BE2C (cell line): ENCODE results near the gene PC.

Source experiments
- DNase-seq: peaks from one replicate; pipeline ENCODE4 v3.0.0-alpha.2; 2020
- H3K27me3 ChIP-seq: fragments of 250-450 bp; sonication (Bioruptor Pico); 2 replicates; pipeline ENCODE4 v1.5.1; 2020; ENCODE audit warnings: mild to moderate bottlenecking
- H3K36me3 ChIP-seq: fragments of 250-450 bp; sonication (Bioruptor Pico); 2 replicates; pipeline ENCODE4 v1.5.1; 2020; ENCODE audit warnings: mild to moderate bottlenecking
- H3K4me1 ChIP-seq: fragments of 250-450 bp; sonication (Bioruptor Pico); 2 replicates; pipeline ENCODE4 v1.5.1; 2020
- H3K4me3 ChIP-seq: 2 replicates; pipeline ENCODE4 v1.5.1; 2011; ENCODE audit warnings: low read depth, low read length
- H3K9me3 ChIP-seq: fragments of 250-450 bp; sonication (Bioruptor Pico); 2 replicates; pipeline ENCODE4 v1.5.1; 2020
- CTCF ChIP-seq: IDR thresholded peaks from 2 replicates; pipeline ENCODE4 v1.5.1; 2012; ENCODE audit warnings: mild to moderate bottlenecking, low read depth, low read length

The PC gene

GRCh38 chr11:66970371-66970806 is 12.2 kb upstream of the PC start:
- DNase-seq: no peak

GRCh38 chr11:66969584-66970225 is 11.5 kb upstream of the PC start:
- Histone ChIP-seq H3K4me1 (no peaks in the 10 kb centered on the region; the same call in 1 of the 2 replicates), H3K9me3 (no peaks in the 10 kb centered on the region), H3K4me3 (no peak overlapping the region), H3K27me3 (no peaks in the 10 kb centered on the region), H3K36me3 (no peaks in the 10 kb centered on the region)
- DNase-seq: no peak
- TF ChIP-seq CTCF: no peak

More at GRCh38 chr11:66970371-66970806, 12.2 kb upstream of the PC start:
- H3K27me3 ChIP-seq: no peaks in the 10 kb centered on the region
- H3K9me3 ChIP-seq: no peaks in the 10 kb centered on the region
- no peaks in the 10 kb centered on the region for H3K36me3 ChIP-seq
- H3K4me1 ChIP-seq: no peaks in the 10 kb centered on the region; the same call in 1 of the 2 replicates
- TF ChIP-seq CTCF: no peak
- no peak overlapping the region for H3K4me3 ChIP-seq

GRCh38 chr11:66967670-66968425 is 9.7 kb upstream of the PC start:
- DNase-seq: no peak
- Histone ChIP-seq H3K4me1 (no peaks in the 10 kb centered on the region; the same call in 1 of the 2 replicates), H3K27me3 (no peaks in the 10 kb centered on the region), H3K36me3 (no peaks in the 10 kb centered on the region), H3K9me3 (no peaks in the 10 kb centered on the region), H3K4me3 (no peak overlapping the region)
- TF ChIP-seq CTCF: no peak

GRCh38 chr11:66966351-66966750 is 8.2 kb upstream of the PC start:
- no peak for TF ChIP-seq CTCF
- Histone ChIP-seq H3K4me3 (no peak overlapping the region), H3K4me1 (no peaks in the 10 kb centered on the region; the same call in 1 of the 2 replicates), H3K9me3 (no peaks in the 10 kb centered on the region), H3K27me3 (no peaks in the 10 kb centered on the region), H3K36me3 (no peaks in the 10 kb centered on the region)
- DNase-seq: no peak

- H3K27me3 ChIP-seq: no peaks in the 10 kb centered on the region
- H3K4me1 ChIP-seq: no peaks in the 10 kb centered on the region; the same call in 1 of the 2 replicates
- H3K4me3 ChIP-seq: no peak overlapping the region
- no peak for TF ChIP-seq CTCF
- H3K36me3 ChIP-seq: no peaks in the 10 kb centered on the region
- no peak for DNase-seq
- no peaks in the 10 kb centered on the region for H3K9me3 ChIP-seq
Measured at GRCh38 chr11:66964495-66964894, 6.3 kb upstream of the PC start.

DNA sequence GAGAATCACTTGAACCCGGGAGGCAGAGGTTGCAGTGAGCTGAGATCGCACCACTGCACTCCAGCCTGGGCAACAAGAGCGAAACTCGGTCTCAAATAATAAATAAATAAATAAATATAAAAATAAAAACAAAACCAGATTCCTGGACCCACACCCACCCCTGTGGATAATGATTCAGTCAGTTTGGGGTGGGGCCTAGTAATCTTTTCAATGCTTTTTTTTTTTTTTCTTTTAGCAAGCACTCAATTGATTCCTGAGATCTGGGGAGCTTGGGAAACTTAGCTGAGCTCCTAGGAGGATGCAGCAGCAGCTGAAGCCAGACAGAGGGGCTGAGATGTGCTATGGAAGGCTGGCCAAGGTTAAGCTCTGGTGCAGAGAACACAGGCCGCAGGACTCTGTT is 4.6 kb upstream of the PC start:
- no peak for DNase-seq
- Histone ChIP-seq H3K9me3 (peaks cover 3% of the 10 kb centered on the region), H3K36me3 (no peaks in the 10 kb centered on the region), H3K4me1 (no peaks in the 10 kb centered on the region), H3K27me3 (no peaks in the 10 kb centered on the region), H3K4me3 (no peak overlapping the region)
- TF ChIP-seq CTCF: no peak
